Ishikawa (cell line): ENCODE data around the gene EIF4B.
A peak's percentile ranks its signal among the peaks of the same experiment; 100 is the strongest.

Source experiments
- CEBPB ChIP-seq: IDR thresholded peaks from 2 replicates; pipeline ENCODE4 v1.6.1; 2012
- EGR1 ChIP-seq: IDR thresholded peaks from 2 replicates; pipeline ENCODE4 v1.6.1; 2012
- EP300 ChIP-seq: IDR thresholded peaks from 2 replicates; pipeline ENCODE4 v1.6.1; 2012; ENCODE audit warnings: borderline replicate concordance
- FOXM1 ChIP-seq: IDR thresholded peaks from 2 replicates; pipeline ENCODE4 v1.6.1; 2012; ENCODE audit warnings: low read depth, borderline replicate concordance
- MAX ChIP-seq: IDR thresholded peaks from 2 replicates; pipeline ENCODE4 v1.6.1; 2012
- NFIC ChIP-seq: IDR thresholded peaks from 2 replicates; pipeline ENCODE4 v1.6.1; 2012
- RAD21 ChIP-seq: IDR thresholded peaks from 2 replicates; pipeline ENCODE4 v1.6.1; 2012; ENCODE audit warnings: low read depth
- REST ChIP-seq: IDR thresholded peaks from 2 replicates; pipeline ENCODE4 v1.6.1; 2012; ENCODE audit warnings: low read depth, mild to moderate bottlenecking
- TAF1 ChIP-seq: IDR thresholded peaks from 2 replicates; pipeline ENCODE4 v1.6.1; 2012; ENCODE audit warnings: low read depth, mild to moderate bottlenecking
- TCF12 ChIP-seq: IDR thresholded peaks from 2 replicates; pipeline ENCODE4 v1.6.1; 2012; ENCODE audit warnings: low read depth
- TEAD4 ChIP-seq: IDR thresholded peaks from 2 replicates; pipeline ENCODE4 v1.6.1; 2012
- USF1 ChIP-seq: IDR thresholded peaks from 2 replicates; pipeline ENCODE4 v1.6.1; 2012
- YY1 ChIP-seq: IDR thresholded peaks from 2 replicates; pipeline ENCODE4 v1.6.1; 2012; ENCODE audit warnings: low read depth
- ZBTB7A ChIP-seq: IDR thresholded peaks from 2 replicates; pipeline ENCODE4 v1.6.1; 2012; ENCODE audit warnings: low read depth

EIF4B gene

GRCh38 chr12:53044896-53045695 is 38.8 kb downstream of the EIF4B start:
- TF ChIP-seq YY1 (no peak), NFIC (no peak), TCF12 (no peak), ZBTB7A (no peak), EP300 (no peak), RAD21 (no peak), EGR1 (no peak), TEAD4 (no peak), USF1 (no peak), FOXM1 (no peak), REST (no peak), TAF1 (no peak), CEBPB (no peak), MAX (no peak)

GRCh38 chr12:53045696-53046045 is 39.4 kb downstream of the EIF4B start:
- TF ChIP-seq REST (no peak), TCF12 (no peak), MAX (no peak), USF1 (no peak), EP300 (no peak), EGR1 (no peak), TAF1 (no peak), ZBTB7A (no peak)

GRCh38 chr12:53046655-53047220 is 40.5 kb downstream of the EIF4B start:
- no peak for TF ChIP-seq REST
- no peak for TF ChIP-seq EGR1
- peak; percentile 67 for TF ChIP-seq TAF1
- peak; percentile 31; the same call in 1 of the 2 replicates for TF ChIP-seq EP300
- TF ChIP-seq TEAD4, result no peak; the same call in 1 of the 2 replicates
- TF ChIP-seq MAX, result peak; percentile 60; the same call in 1 of the 2 replicates
- TF ChIP-seq USF1, result peak; percentile 40
- peak; percentile 78 for TF ChIP-seq ZBTB7A
